GM13976 (cell line): ENCODE data around the gene OCLN.

ENCODE experiments used
- DNase-seq: peaks from one replicate; pipeline ENCODE4 v3.0.0; 2012; ENCODE audit warnings: low spot score
- in situ Hi-C: fragments of 300-500 bp; cut with MboI; formaldehyde crosslinking; loops from one replicate; pipeline ENCODE4 v1.12.0; 2022; ENCODE audit warnings: low sequenced_read_pairs, mixed read lengths, inconsistent platforms; ENCODE audit not compliant: unreplicated experiment
- TF ChIP-seq, protein P1 (sequence below): IDR thresholded peaks from 2 replicates; pipeline ENCODE4 v1.5.1; 2012; ENCODE audit warnings: borderline replicate concordance, mild to moderate bottlenecking; ENCODE audit not compliant: insufficient read depth; ENCODE audit errors: extremely low read depth, missing control alignments, control extremely low read depth

Gene OCLN

GRCh38 chr5:69492923-69493395, 369 bp downstream of the OCLN start:
- in situ Hi-C loops: no loop called here
- TF ChIP-seq, protein P1, sequence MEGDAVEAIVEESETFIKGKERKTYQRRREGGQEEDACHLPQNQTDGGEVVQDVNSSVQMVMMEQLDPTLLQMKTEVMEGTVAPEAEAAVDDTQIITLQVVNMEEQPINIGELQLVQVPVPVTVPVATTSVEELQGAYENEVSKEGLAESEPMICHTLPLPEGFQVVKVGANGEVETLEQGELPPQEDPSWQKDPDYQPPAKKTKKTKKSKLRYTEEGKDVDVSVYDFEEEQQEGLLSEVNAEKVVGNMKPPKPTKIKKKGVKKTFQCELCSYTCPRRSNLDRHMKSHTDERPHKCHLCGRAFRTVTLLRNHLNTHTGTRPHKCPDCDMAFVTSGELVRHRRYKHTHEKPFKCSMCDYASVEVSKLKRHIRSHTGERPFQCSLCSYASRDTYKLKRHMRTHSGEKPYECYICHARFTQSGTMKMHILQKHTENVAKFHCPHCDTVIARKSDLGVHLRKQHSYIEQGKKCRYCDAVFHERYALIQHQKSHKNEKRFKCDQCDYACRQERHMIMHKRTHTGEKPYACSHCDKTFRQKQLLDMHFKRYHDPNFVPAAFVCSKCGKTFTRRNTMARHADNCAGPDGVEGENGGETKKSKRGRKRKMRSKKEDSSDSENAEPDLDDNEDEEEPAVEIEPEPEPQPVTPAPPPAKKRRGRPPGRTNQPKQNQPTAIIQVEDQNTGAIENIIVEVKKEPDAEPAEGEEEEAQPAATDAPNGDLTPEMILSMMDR: no peak
- DNase-seq: peak; percentile 79

GRCh38 chr5:69493396-69494133, 975 bp downstream of the OCLN start:
- in situ Hi-C loops: no loop called here
- DNase-seq: peak; percentile 81
- TF ChIP-seq, protein P1: no peak

DNA sequence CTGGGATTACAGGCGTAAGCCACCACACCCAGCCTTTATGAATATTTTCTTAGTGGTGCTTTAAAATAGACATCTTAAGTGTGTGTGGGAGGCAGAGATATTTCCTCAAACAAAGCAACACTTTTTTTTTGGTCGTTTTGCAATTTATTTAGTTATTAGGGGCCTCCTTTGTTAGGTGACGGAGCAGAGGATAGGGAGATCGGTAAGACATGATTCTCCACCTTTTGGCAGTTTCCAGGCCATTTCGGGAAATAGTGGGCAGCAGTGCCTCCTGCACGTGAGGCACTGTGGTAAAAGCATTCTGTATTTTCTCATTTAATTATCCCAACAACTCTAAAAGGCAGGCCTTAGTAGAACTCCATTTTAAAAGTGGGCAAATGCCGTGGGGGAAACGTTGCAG, 1.9 kb downstream of the OCLN start:
- no peak for DNase-seq
- TF ChIP-seq, protein P1: no peak
- in situ Hi-C loops: no loop called here

- no peak for DNase-seq
- in situ Hi-C loops: no loop called here
- TF ChIP-seq, protein P1: no peak
Observed at GRCh38 chr5:69497006-69497520, 4.5 kb downstream of the OCLN start.

DNA sequence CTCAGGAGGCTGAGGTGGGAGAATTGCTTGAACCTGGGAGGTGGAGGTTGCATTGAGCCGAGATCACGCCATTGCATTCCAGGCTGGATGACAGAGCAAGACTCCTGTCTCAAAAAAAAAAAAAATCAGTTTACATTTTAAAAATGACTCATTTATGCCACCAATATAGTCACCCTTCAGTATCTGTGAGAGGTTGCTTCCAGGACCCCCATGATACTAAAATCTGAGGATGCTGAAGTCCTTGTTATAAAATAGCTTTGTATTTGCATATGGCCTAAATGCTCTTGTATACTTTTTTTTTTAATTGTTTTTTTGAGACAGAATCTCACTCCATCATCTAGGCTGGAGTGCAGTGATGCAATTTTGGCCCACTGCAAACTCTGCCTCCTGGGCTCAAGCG, 5.8 kb downstream of the OCLN start:
- TF ChIP-seq, protein P1: no peak
- in situ Hi-C loops: no loop called here
- DNase-seq: no peak

DNA sequence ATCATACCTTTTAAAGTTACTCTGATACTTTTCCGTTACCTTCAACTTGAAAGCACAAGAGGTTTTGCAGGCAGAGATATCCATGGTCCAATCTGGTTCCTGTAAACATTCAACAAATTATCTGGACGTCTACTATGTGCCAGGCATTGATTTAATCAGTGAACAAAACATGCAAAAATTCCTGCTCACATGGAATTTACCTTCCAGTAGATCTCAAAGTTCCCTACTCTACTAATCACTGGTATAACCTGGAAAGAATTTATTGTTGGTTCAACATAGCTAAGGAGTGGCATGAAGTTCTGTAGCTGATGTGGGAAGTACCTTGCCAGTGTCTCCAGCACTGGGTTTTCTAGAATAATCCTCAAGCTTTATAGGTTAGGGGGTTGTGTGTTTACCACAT, 9.8 kb downstream of the OCLN start:
- in situ Hi-C loops: no loop called here
- TF ChIP-seq, protein P1: no peak
- no peak for DNase-seq
